ENCODE measurements around the gene PIN1.

- TF ChIP-seq EZH2 (IDR thresholded peaks at IDR 0.05) (no peak), POLR2AphosphoS5 (IDR thresholded peaks at IDR 0.05; ENCODE audit: borderline replicate concordance, low read depth, low read length) (no peak)
Measured at GRCh38 chr19:9842834-9843625, 7.9 kb downstream of the PIN1 start.

Data from SK-N-MC (cell line).